Activated CD4-positive, CD25-positive, alpha-beta regulatory T cell treated with anti-CD3 and anti-CD28 coated beads, Interleukin-2, amount 50 U/mL, for 24 hours (primary cell): ENCODE results near the gene NGDN.
"Not testable (repeated sequence)": the region's sequence is repeated elsewhere in the genome, so short reads cannot be mapped to it uniquely, and the experiment has no call there.

Experiments used
- ATAC-seq, 2 donors: fragments of 150-1000 bp; cut with Tn5 transposase; one replicate each; pipeline ENCODE4 v1.10.0; 2021; ENCODE audit warnings: mild to moderate bottlenecking in 1 of 2, moderate library complexity in 1 of 2

The NGDN gene, protein sequence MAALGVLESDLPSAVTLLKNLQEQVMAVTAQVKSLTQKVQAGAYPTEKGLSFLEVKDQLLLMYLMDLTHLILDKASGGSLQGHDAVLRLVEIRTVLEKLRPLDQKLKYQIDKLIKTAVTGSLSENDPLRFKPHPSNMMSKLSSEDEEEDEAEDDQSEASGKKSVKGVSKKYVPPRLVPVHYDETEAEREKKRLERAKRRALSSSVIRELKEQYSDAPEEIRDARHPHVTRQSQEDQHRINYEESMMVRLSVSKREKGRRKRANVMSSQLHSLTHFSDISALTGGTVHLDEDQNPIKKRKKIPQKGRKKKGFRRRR

DNA sequence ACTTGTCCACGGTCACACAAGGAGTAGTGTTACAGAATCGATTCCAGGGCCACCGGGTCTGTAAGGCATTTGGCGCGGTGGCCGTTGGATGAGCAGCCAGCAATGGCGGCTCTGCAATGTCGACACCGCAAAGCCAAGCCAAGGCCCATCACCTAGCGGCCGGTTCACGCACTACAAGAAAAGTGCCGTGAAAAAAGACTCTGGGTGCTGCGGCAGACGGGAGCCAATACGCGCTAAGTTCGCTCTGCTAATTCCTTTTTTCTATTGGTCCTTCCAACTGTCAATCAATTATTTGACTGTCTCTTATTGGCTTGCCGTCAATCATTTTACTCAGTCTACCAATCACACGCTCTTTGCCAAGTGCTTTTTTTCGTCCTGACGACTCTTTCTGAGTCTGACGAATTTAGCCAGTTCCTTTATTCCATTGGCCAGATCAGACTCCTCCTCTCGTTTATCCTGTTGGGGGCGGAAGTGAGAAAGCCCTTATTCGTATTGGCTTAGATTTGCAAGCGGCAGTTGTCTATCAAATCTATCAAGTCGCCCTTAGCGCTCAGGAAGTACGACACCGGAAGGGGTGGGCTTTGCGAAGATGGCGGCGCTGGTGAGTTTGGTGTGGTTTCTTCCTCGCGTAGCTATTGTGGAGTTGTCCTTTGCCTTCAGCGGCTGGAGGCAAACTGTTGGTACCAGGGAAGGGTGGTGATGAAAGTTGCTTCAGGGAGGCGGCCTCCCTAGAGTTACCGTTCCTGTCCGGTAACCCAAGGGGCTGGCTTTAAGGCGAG is at the start of gene NGDN:
Gene NGDN (plus strand): TSS at position 577 of the 779 bp plus-strand sequence. CDS start 13 bp downstream, at position 590.
- ATAC-seq, result peak; percentile 94 to 95

DNA sequence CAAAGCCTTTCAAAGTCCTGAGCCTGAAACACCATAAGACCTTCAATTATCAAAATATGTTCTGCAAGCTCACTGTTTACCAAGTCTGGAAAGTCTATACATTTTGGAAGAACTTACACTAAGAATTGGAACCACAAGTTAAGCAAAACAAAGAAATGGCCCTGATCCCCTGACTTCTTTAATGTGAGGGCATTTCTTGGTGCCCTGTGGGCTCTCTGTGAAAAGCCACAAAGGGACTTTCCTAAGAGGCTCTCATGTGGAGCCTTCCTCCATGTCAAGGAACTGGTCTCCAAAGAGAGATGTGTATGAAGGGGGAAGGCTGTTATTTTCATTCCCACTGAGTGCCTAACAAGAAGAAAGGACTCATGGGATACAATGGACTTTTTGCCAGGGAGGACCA is 47.9 kb upstream of the NGDN start:
- ATAC-seq, result peak in 1 of 2 donors; percentile 45

DNA sequence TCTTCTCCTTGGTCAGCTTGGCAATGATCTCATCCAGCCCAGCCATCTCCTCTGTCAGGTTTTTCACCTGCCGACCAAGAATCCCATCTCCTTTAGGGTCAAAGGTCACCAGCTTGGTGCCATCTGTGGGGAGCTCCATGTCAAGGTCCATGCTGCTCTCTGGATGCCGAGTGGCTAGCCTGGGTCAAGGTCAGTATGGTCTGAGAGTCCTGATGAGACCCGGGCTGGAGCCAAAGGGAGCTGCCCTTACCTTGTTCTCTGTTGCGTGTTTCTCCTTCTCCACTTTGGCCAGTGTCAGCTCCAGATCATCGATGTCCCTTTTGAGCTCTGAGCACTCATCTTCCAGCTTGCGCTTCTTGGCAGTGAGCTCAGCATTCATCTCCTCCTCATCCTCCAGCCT is 45.8 kb upstream of the NGDN start:
- no peak for ATAC-seq

DNA sequence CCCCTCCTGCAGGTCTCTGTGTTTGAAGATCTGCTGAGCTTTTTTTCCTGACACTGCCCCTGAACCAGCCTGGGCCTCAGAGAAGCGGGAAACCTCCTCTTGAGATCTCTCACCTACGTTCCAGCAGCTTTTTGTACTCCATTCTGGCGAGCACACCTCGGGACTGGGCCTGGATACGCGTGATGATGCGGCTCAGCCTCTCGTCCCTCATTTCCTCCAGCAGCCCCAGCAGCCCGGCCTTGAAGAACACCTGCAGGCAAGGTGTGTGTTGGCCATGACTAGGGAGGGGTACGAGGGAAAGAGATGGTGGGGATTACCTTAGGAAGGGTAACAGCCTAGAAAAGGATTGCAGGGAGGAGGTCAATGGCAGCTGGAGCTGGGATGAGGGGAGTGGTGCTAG is 44.3 kb upstream of the NGDN start:
- ATAC-seq, result no peak

DNA sequence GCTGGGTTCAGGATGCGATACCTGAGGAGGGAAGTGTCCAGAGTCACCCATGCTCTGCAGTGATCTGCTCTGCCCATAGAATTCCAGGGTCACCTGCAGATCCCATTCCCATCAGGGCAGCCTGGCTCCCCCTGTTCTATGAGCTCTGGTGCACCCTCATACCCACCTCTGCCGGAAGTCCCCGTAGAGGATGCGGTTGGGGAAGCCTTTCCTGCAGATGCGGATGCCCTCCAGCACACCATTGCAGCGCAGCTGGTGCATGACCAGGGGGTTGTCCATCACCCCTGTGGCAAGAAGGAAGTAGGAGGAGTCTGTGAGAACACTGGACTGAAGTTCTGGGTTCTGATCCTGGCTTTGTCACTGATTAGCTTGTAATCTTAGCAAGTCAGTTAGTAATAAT is 43.7 kb upstream of the NGDN start:
- ATAC-seq, result not testable (repeated sequence)

DNA sequence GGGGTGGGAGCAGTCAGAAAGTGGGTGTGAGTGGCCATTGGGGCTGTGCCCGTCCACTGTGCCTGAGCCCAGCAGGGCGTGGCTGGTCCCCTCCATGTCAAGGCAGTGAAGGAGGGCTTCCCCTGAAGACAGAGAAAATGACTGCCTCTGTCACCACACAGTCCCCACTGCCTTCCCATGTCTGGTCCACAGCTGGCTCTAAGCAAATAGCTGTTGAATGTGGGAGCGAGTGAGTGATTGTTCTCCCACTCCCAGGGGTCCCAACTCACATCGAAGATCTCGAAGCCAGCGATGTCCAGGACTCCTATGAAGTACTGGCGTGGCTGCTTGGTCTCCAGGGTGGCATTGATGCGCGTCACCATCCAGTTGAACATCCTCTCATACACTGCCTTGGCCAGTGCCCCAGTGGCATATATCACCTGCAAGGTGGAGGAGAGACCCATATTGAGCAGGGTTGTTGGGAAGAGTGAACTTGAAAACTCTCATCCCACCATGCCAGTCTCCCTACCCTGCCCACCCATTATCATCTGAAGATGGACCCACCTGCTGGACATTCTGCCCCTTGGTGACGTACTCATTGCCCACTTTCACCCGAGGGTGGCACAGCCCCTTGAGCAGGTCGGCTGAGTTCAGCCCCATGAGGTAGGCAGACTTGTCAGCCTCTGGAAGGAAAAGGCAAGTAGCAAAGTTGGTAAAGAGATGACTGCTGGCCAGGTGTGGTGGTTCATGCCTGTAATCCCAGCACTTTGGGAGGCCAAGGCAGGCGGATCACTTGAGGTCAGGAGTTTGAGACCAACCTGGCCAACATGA is 40.6 kb upstream of the NGDN start:
- ATAC-seq, result no peak

DNA sequence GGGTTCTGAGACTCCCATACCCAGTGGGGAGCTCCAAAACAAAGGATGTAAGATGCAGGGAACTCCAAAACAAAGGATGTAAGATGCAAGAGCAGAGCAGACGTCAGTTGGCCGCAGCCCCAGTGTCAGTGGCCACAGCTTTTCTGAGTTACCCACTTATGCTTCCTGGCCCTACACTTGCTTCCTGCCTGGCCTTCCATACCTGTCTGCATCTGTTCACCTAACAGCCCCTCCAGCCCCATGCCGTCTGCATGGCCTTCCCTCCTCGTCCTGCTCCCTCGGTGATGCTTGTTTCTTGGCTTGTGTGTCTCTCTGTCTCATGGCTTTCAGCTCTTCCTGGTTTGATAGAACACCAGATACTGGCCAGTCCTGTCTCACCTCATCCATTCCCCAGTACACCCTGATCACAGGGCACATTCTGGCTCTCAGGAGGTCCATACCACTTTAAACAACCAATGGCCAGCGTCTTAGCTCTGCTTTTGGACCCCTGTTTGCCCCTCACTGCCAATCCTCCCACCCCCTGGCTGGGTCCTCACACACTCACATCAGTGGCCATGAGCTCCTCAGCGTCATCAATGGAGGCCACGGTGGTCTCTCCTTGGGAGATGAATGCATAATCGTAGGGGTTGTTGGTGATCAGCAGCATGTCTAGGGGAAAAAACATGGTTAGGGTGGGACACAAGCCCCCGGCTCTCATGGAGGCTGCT is 39.3 kb upstream of the NGDN start:
- ATAC-seq, result no peak

DNA sequence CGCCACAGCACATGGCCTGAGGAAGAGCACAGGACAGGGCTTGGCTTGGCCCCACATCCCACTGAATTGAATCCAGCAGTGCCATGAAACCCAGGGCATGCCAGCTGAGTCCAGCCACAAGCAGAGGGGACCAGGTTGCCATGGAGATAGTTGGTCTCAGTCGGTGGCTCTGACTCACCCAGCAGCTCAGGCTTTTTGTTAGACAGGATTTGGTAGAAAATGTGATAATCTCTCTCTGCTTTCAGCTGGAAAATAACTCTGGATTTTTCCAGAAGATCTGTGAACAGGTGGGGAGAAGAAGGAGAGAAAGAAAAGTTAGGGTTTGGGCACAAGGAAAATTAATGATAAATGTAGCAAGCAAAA is 38.8 kb upstream of the NGDN start:
- ATAC-seq, result no peak

DNA sequence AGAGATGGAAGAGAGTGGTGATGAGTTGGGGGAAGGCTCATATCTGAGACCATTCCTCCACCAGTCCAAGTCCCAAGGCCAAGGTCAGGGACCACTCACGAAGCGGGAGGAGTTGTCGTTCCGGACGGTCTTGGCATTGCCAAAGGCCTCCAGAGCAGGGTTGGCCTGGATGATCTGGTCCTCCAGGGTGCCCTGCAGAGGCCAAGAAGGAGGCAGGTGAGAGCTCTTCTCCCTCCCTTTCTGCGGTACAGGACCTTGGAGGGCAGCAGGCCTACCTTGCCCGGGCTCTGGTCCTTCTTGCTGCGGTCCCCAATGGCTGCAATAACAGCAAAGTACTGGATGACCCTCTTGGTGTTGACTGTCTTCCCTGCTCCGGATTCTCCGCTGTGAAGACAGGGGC is 38.0 kb upstream of the NGDN start:
- ATAC-seq, result no peak

DNA sequence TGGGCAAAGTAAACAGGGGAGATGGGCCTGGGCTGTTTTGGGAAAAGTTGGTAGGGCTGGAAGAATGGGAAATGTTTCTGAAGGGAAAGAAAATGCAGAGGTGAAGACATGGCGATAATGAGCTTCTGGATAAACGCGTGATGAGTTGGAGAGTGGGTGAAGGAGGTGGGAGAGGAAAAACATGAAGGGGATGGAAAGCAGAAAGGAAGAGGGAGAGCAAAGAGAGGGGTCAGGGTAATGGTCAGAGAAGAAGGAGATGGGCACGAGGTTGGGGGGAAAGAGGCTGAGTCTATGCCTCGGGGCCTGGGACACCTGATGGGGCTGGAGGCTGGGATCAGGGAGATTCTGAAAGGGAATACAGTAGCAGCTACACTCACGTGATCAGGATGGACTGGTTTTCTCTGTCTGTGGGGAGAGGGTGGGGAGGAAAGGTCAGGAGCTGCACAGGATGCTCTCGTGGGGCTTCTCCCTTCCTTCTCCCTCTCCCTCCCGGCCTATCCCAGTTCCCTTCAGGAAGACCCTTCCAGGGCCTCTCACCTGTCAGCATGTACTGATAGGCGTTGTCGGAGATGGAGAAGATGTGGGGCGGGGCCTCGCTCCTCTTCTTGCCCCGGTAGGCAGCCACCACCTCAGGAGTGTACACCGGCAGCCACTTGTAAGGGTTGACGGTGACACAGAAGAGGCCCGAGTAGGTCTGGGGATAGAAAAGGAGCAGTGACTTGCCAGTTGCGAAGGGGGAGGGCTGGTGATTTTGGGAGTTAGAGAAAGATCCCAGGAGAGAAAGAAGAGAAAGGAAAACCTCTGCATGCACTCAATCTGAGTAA is 37.2 kb upstream of the NGDN start:
- ATAC-seq, result no peak

DNA sequence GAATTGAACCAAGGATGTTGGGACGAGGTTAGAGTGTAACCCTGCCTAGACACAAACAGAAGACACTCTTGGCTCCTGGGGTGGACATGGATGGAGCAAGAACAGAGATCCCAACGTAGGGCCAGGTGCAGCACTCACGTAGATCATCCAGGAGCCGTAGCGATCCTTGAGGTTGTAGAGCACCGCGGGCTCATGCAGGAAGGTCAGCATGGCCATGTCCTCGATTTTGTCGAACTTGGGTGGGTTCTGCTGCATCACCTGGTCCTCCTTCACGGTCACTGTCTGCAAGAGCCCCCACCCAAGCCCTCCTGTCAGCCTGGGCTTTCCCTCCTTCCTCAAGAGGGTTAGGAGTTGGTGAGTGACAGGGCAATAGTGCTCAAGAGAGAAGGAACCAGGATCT is 36.6 kb upstream of the NGDN start:
- ATAC-seq, result no peak

DNA sequence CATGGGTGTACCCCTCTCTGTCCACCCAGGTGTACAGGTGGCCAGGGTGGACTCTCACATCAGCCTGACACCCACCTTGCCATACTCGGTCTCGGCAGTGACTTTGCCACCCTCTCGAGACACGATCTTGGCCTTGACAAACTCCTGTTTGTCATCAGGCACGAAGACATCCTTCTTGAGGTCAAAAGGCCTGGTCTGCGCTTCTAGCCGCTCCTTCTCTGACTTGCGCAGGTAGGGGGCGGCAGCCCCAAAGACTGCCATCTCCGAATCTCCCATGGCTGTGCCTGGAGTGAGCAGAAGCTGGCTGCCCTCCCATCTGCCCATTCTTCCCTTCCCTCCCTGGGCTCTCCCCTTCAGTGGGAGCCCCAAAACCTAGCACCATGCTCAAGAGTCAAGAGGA is 36.0 kb upstream of the NGDN start:
- no peak for ATAC-seq

DNA sequence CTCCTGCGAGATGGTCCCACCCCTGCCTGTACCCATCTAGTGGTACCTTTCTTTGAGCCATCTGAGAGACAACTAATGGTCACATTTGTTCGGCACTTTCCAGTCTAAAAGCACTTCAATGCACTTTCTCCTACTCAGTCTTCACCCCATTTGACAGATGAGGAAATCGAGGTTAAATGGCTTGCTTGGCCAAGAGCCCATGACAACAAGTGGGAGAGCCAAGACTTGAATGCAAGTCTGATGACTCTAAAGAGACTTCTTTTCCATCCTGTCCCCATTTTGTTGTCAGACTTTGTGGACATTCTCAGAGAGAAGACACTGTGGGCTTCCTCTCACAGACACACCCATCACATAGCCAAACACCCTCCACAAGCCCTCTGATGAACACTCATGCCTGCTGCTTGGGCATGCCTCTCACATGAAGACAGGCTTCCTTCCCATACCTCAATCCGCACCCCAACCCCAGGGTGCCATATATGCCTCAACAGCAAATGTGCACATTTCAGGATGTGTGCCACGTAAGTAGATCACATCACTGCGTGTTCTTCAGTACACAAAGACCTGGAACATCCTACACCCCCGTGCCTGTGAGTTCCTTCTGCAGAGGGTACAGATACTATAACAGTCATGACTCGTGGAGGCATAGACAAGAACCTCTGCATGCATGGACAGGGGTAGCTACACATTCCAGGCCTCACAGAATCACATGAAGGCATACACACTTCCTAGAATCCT is 34.8 kb upstream of the NGDN start:
- no peak for ATAC-seq

DNA sequence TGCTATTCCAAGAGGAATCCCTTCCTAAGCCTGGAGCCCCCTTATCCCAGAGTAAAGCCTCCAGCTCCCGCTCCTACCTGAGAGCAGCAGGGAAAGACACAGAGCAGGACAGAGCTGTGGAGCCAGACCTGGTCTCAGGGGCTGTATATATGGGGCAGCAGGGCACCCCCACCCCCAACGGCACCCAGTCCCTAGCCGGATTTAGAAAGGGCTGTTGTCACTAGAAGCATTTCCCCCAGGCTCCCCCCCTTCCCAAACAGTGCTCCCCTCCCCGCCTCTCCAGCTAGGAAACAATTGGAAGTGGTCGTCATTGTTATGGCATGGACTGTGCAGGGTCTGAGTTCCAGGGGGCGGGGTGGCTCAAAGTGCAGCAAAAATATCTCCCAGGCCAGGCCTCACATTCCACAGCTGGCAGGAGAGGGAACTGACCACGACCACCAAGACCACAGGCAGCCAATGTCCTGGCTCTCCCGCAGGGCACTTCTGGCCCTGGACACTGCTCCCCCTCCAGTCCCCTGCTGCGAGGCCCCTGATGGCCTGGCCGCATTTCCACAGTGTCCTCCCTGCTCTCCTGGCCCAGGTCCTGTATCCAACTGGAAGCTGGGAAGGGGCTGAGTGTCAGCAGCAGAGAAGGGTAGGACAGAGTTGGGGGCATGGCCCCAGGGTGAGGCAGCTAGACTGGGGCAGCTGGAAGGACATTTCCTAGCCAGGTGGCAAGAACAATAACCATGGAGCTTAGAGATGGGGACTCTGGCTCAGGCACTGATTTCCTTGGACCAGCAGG is 33.8 kb upstream of the NGDN start, which contains the start of gene MYH7:
Gene MYH7 (minus strand): TSS at position 118 of the 784 bp plus-strand sequence. CDS start 1,928 bp downstream, outside the sequence.
- no peak for ATAC-seq

DNA sequence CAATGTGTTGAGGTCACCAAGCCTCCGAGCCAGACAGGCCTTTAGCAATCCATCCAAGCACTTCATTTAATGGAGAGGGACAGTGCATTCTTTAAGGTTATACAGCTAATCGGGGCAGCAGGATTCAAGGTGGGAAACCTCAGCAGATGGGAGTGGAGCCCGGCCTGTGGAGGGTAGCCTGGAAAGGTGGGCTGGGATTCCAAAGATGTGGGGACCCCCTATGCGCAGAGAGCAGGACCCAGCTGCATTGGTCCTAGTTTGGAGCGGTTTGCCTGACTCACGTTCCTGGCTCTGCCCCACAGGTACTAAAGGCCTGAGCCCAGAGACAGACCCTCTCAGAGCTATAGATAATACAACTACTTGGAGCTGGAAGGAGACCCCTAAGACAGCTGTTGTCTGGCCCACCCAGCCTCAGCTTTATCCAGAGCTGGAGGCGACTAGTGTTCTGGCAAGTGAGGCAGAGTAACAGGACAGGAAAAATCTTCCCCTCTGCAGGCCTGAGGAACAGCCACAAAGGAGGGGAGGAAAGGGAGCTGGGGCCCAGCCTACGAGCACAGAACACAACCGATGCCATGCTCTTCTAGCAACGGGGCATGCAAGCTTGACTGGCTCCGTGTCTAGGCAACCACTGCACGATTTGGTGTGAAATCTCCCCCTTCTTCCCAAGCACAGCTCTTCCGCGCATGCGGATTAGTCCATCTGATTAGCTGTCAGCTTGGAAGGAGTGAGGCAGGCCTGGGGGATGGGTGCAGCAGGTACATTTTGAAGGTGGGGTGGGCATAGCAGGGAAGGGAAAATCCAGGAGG is 33.0 kb upstream of the NGDN start:
- ATAC-seq, result no peak

DNA sequence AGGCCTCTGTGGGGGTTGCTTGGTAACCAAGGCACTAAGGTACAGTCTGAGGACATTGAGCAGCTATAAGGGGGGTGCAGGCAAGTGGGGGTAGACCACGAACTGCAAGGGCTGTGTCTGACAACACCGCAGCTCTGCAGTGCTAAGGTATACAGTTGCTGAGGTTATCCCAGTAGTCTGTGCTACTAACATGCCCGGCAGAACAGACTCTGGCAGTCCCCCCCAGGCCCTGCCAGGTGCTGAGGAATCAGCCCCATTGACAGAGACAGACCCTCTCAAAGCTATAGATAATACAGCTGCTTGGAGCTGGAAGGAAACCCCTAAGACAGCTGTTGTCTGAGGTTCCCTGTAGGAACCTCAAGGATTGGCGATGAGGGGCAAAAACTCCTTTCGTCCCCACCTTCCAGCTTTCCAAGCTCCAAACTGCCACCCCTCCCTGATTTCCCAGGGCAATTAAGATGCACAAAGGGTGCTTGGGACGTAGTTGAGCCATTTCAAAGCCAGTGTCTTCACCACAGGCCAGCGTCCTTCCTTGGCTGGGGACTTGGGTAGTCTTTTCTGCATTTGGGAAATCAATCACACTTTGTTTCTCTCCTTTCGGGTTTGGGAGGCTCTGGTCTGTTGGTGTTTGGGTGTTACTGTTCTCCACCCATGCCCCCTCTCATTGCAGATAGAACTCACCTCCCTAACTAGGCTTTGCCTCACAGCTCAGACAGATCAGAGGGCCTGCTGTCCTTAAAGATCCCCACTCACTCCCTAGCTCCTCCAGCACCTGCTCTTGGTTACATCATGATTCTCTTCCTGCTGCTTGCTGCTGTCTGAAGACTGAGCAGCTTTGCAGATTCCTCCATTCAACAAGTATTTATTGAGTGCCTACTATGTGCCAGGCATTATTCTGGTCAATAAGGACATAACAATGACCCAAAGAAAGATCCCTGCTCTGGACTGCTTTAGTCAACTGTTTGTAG is 32.1 kb upstream of the NGDN start:
- ATAC-seq, result no peak

DNA sequence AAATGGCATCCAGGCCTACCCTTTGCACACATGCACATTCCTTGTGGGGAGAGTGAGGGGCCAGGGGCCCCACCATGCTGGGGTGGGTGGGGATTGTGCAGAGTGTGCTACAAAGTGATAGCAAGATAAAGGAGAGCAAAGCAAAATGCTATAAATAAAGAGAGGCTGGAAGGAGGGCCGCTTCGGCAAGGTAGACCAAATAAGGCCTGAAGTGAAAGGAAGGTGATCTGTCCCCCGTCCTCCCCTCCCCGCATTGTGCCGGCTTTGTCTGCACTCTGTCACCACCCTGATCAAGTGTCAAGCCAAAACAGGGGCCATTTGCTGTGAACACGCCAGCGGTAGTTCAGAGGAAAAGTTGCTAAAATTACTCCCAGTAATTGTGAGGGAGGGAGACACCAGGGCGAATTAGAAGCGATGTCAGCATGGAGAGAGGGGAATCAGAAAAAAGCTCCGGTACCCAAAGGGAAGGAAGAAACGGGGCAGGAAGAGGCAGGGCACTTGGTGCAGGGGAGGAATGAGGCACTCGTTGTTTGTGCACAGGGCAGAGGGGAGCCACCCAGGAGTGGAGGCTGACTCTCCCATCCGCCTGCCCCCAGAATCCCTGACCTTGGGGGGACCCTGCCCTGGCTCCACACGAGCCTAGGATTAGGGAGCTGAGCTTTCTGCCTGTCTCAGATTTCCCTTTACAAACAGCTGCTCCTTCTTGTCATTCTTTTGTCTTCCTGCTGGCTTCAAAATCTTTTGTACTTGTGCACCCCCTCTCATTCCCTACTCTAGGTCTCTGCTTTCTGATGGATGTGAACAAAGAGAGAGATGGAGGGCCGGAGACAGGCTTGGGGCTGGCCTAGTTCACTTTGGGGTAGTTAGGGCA is 31.2 kb upstream of the NGDN start:
- ATAC-seq, result no peak
